ENCODE data around the gene LTN1.

LTN1 gene

DNA sequence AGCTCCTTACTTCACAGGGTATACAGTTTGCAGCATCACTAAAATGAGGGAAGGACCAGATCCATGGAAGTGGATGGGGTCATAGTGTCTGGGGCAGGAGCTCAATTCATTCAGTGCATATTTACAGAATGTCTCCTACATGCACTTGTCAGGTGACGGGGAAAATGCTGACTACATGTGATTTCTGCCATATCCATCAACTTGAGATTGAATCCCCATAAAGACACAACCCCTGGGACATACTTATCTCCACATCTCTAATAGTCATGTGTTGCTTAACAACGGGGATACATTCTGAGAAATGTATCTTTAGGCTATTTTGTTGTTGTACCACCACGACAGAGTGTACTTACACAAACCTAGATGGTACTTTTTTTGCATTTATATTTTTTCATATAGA, 14.5 kb upstream of the LTN1 start:
- Histone ChIP-seq H3K27ac (ENCODE audit: low read depth, low read length) (no peak overlapping the region), H3K9me2 (replicated peaks; ENCODE audit: control insufficient read depth, low read length) (no peaks in the 10 kb centered on the region), H3K4me3 (ENCODE audit: low read length) (no peak overlapping the region), H3K79me2 (ENCODE audit: control insufficient read depth, low read length) (peaks cover 14% of the 10 kb centered on the region), H3K27me3 (ENCODE audit: control insufficient read depth, low read length) (no peaks in the 10 kb centered on the region), H3K9me3 (ENCODE audit: control insufficient read depth, insufficient read depth, low read length) (no peaks in the 10 kb centered on the region), H3F3A (ENCODE audit: control insufficient read depth, insufficient read depth) (peaks cover 17% of the 10 kb centered on the region), H3K4me1 (ENCODE audit: control insufficient read depth, low read length) (0 out of 2 replicates have a peak, but pooled peaks cover 3% of the 10 kb centered on the region), H3K4me2 (ENCODE audit: low read length) (no peak overlapping the region), H3K36me3 (ENCODE audit: control insufficient read depth, low read length) (peaks cover 38% of the 10 kb centered on the region), H4K20me1 (ENCODE audit: control insufficient read depth, insufficient read depth, low read depth, low read length) (no peaks in the 10 kb centered on the region)
- TF ChIP-seq EZH2phosphoT487 (IDR thresholded peaks at IDR 0.05; ENCODE audit: borderline replicate concordance, low read length) (no peak), CTCF (IDR thresholded peaks at IDR 0.05; ENCODE audit: low read depth, low read length, poor library complexity, severe bottlenecking) (no peak)

DNA sequence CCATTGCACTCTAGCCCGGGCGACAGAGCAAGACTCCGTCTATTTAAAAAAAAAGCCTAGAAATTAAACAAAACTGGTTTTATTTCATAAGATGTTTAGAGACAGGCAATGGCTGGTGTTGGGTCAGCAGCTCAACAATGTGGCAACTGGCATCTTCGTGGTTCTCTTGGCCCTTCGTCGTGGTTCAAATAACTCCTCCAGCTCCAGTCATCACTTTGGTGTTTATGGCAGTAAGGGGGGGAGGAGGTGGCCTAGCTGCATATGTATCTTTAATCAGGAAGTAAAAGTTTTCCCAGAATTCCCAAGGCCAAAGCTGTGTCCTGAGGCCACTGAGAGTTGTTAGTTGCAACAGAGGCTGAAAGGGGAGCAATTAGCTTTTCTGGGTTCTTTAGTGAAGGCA, 13.0 kb upstream of the LTN1 start:
- Histone ChIP-seq H3F3A (ENCODE audit: control insufficient read depth, insufficient read depth) (peaks cover 17% of the 10 kb centered on the region), H3K4me3 (ENCODE audit: low read length) (no peak overlapping the region), H3K27ac (ENCODE audit: low read depth, low read length) (no peak overlapping the region), H3K9me3 (ENCODE audit: control insufficient read depth, insufficient read depth, low read length) (no peaks in the 10 kb centered on the region), H3K27me3 (ENCODE audit: control insufficient read depth, low read length) (no peaks in the 10 kb centered on the region), H3K79me2 (ENCODE audit: control insufficient read depth, low read length) (peaks cover 14% of the 10 kb centered on the region), H3K36me3 (ENCODE audit: control insufficient read depth, low read length) (peaks cover 38% of the 10 kb centered on the region), H3K4me2 (ENCODE audit: low read length) (no peak overlapping the region), H4K20me1 (ENCODE audit: control insufficient read depth, insufficient read depth, low read depth, low read length) (no peaks in the 10 kb centered on the region), H3K9me2 (replicated peaks; ENCODE audit: control insufficient read depth, low read length) (no peaks in the 10 kb centered on the region), H3K4me1 (ENCODE audit: control insufficient read depth, low read length) (0 out of 2 replicates have a peak, but pooled peaks cover 3% of the 10 kb centered on the region)
- TF ChIP-seq EZH2phosphoT487 (IDR thresholded peaks at IDR 0.05; ENCODE audit: borderline replicate concordance, low read length) (no peak), CTCF (IDR thresholded peaks at IDR 0.05; ENCODE audit: low read depth, low read length, poor library complexity, severe bottlenecking) (no peak)

DNA sequence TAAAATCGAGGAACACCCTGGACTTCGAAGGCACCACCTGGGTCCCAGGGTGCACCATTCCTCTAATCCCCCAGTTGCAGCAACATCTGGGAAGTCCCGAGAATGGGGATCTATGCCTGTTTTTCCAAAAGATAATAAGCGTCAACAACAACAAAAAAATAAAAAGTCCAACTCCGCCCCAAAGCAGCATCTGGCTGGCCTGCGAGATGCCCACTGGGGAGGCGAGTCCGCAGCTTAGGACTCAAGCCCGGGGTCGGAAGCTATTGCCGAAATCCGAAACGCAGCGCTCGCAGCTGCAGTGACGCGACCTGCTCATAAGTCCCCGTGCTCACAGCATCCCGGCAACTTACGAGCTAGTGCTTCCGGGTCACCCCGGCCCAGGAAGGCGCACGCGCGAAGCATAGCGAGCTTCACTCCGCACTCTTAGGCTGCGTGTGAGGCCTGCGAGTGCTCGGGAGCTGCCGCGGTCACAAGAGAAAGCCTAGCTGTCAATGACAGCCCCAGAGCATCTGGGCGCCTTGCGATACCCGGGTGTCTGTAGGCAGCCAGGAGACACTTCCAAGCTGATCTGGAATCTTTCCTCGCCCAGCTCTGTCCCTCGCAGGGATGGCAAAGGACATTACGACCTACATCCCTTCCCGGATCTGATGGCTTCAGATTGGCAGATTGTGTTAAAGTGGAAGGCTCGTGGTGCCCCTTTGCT, 9.9 kb upstream of the LTN1 start:
- H3K9me2 ChIP-seq (replicated peaks; ENCODE audit: control insufficient read depth, low read length) = no peaks in the 10 kb centered on the region
- H3K79me2 ChIP-seq (ENCODE audit: control insufficient read depth, low read length) = peaks cover 14% of the 10 kb centered on the region
- H3K4me2 ChIP-seq (ENCODE audit: low read length) = peak overlapping the region; percentile 99
- H3K4me1 ChIP-seq (ENCODE audit: control insufficient read depth, low read length) = 0 out of 2 replicates have a peak, but pooled peaks cover 3% of the 10 kb centered on the region
- peaks cover 26% of the 10 kb centered on the region for H3K36me3 ChIP-seq (ENCODE audit: control insufficient read depth, low read length)
- H3K9me3 ChIP-seq (ENCODE audit: control insufficient read depth, insufficient read depth, low read length) = no peaks in the 10 kb centered on the region
- no peaks in the 10 kb centered on the region for H4K20me1 ChIP-seq (ENCODE audit: control insufficient read depth, insufficient read depth, low read depth, low read length)
- TF ChIP-seq CTCF (IDR thresholded peaks at IDR 0.05; ENCODE audit: low read depth, low read length, poor library complexity, severe bottlenecking) = no peak
- no peak for TF ChIP-seq EZH2phosphoT487 (IDR thresholded peaks at IDR 0.05; ENCODE audit: borderline replicate concordance, low read length)
- H3K27ac ChIP-seq (ENCODE audit: low read depth, low read length) = peak overlapping the region; percentile 76
- peak overlapping the region; percentile 100 for H3K4me3 ChIP-seq (ENCODE audit: low read length)
- no peaks in the 10 kb centered on the region for H3K27me3 ChIP-seq (ENCODE audit: control insufficient read depth, low read length)
- peaks cover 13% of the 10 kb centered on the region for H3F3A ChIP-seq (ENCODE audit: control insufficient read depth, insufficient read depth)
